GM12878 (cell line): ENCODE results near the gene CTDSP1. TPM values are rescaled to one million over a fixed set of nuclear protein-coding genes. Genes with fewer than 3 reads are reported as not detected.

ENCODE experiments used
- ATAC-seq: fragments of 200-7000 bp; cut with Tn5 transposase; 3 replicates; pipeline ENCODE4 v1.9.1; 2020; ENCODE audit warnings: mild to moderate bottlenecking, moderate library complexity
- BruUV-seq: library from RNA; stranded (reverse); fragments of 400-500 nt; replicated peaks from 2 replicates; lab custom pipeline; 2021; lab: Mats Ljungman, UMichigan
- CTCF ChIA-PET: fragments of 300-600 bp; sonication (Branson Sonifier 250); formaldehyde crosslinking; extraction: SDS; loops from one replicate; lab custom pipeline; 2021; ENCODE audit warnings: inconsistent platforms; lab: Yijun Ruan, JAX
- POLR2A ChIA-PET: fragments of 350-600 bp; formaldehyde crosslinking; extraction: SDS; loops from one replicate; lab custom pipeline; 2021; ENCODE audit warnings: inconsistent platforms; lab: Charles Lee
- RAD21 ChIA-PET: fragments of 300-600 bp; sonication (Branson Sonifier 250); formaldehyde crosslinking; loops from one replicate; lab custom pipeline; 2023; ENCODE audit warnings: antibody characterized with exemption; ENCODE audit not compliant: unreplicated experiment; lab: Charles Lee
- SMC1A ChIA-PET: fragments of 300-600 bp; sonication (Branson Sonifier 250); formaldehyde crosslinking; loops from one replicate; lab custom pipeline; 2023; ENCODE audit not compliant: unreplicated experiment, uncharacterized antibody; lab: Charles Lee
- DNase-seq: peaks from one replicate; pipeline ENCODE4 v3.0.0-alpha.2; 2011; ENCODE audit warnings: low read depth, low spot score
- FAIRE-seq: peaks from 3 replicates; lab custom pipeline; 2011; peaks lifted over from hg19 to GRCh38; lab: Jason Lieb, UNC
- H2AFZ ChIP-seq: 2 replicates; pipeline ENCODE4 v1.6.0; 2011; ENCODE audit warnings: low read depth, low read length, control low read depth; ENCODE audit not compliant: control insufficient read depth
- H3K27ac ChIP-seq: 2 replicates; pipeline ENCODE4 v1.5.1; 2011; ENCODE audit warnings: control low read depth; ENCODE audit not compliant: control insufficient read depth, insufficient read depth
- H3K27me3 ChIP-seq, 2 experiments: replicated peaks in 1 of 2; 2 replicates each; pipeline versions ENCODE4 v1.6.0 to v1.6.1; 2011; ENCODE audit warnings: low read length in 1 of 2; ENCODE audit not compliant: control insufficient read depth in 2 of 2, insufficient read depth in 2 of 2
- H3K36me3 ChIP-seq, 2 experiments: 2 replicates each; pipeline ENCODE4 v1.5.1; 2011; ENCODE audit warnings: low read length in 1 of 2; ENCODE audit not compliant: control insufficient read depth in 2 of 2, insufficient read depth in 2 of 2
- H3K4me1 ChIP-seq: 2 replicates; pipeline ENCODE4 v1.6.1; 2011; ENCODE audit warnings: mild to moderate bottlenecking, low read length, moderate library complexity, mixed read lengths; ENCODE audit not compliant: control insufficient read depth, insufficient read depth
- H3K4me2 ChIP-seq: 2 replicates; pipeline ENCODE4 v1.6.0; 2011; ENCODE audit warnings: control low read depth; ENCODE audit not compliant: control insufficient read depth, insufficient read depth
- H3K4me3 ChIP-seq: fragments of 200-600 bp; sonication (generic); 2 replicates; pipeline ENCODE4 v1.5.1; 2016
- H3K79me2 ChIP-seq: 2 replicates; pipeline ENCODE4 v1.6.0; 2011; ENCODE audit warnings: low read length; ENCODE audit not compliant: control insufficient read depth, insufficient read depth
- H3K9ac ChIP-seq: 2 replicates; pipeline ENCODE4 v1.8.0; 2011; ENCODE audit warnings: low read length, control low read depth, mixed read lengths; ENCODE audit not compliant: control insufficient read depth, insufficient read depth
- H3K9me3 ChIP-seq: replicated peaks from 3 replicates; pipeline ENCODE4 v1.5.1; 2011; ENCODE audit warnings: mild to moderate bottlenecking, low read length; ENCODE audit not compliant: control insufficient read depth, insufficient read depth
- H4K20me1 ChIP-seq: 2 replicates; pipeline ENCODE4 v1.6.0; 2011; ENCODE audit not compliant: control insufficient read depth, insufficient read depth
- CBFB ChIP-seq: IDR thresholded peaks from 2 replicates; pipeline ENCODE4 v1.6.1; 2016; ENCODE audit warnings: antibody characterized with exemption, low read depth
- MYB ChIP-seq: fragments of 150-350 bp; IDR thresholded peaks from 2 replicates; pipeline ENCODE4 v1.6.1; 2014; ENCODE audit warnings: mild to moderate bottlenecking, low read depth, low read length, borderline replicate concordance
- MYC ChIP-seq: IDR thresholded peaks from 2 replicates; pipeline ENCODE4 v1.6.1; 2011; ENCODE audit warnings: mild to moderate bottlenecking, low read length, moderate library complexity, inconsistent platforms; ENCODE audit not compliant: insufficient read depth, insufficient replicate concordance, insufficient read length, severe bottlenecking
- RAD21 ChIP-seq: IDR thresholded peaks from 2 replicates; pipeline ENCODE4 v1.6.1; 2011; ENCODE audit warnings: mild to moderate bottlenecking, low read depth, low read length, moderate library complexity; ENCODE audit not compliant: insufficient read depth
- SREBF1 ChIP-seq: IDR thresholded peaks from 2 replicates; pipeline ENCODE4 v1.6.1; 2012; ENCODE audit warnings: mild to moderate bottlenecking, low read length
- TCF3 ChIP-seq: IDR thresholded peaks from 2 replicates; pipeline ENCODE4 v1.6.1; 2012; ENCODE audit warnings: low read depth, mild to moderate bottlenecking, low read length, borderline replicate concordance; ENCODE audit not compliant: insufficient read depth
- ZNF207 ChIP-seq: fragments of 450-650 bp; IDR thresholded peaks from 2 replicates; pipeline ENCODE4 v1.6.1; 2014; ENCODE audit warnings: antibody characterized with exemption, mild to moderate bottlenecking, borderline replicate concordance
- ZSCAN29 ChIP-seq: fragments of 450-650 bp; IDR thresholded peaks from 2 replicates; pipeline ENCODE4 v1.6.1; 2017; ENCODE audit warnings: mild to moderate bottlenecking, moderate library complexity
- WGBS: methylation state at CpG from one replicate; pipeline ENCODE4 v1.1.6; 2016; ENCODE audit warnings: low lambda C conversion rate; ENCODE audit not compliant: insufficient replicate concordance, insufficient coverage; ENCODE audit errors: missing lambda C conversion rate; 5-methylcytosine and 5-hydroxymethylcytosine counted together
- in situ Hi-C: fragments of 300-500 bp; cut with MboI; formaldehyde crosslinking; loops from 9 replicates; pipeline ENCODE4 v1.14.3; 2018; ENCODE audit warnings: mixed read lengths
- intact Hi-C: fragments of 100-400 bp; cut with micrococcal nuclease; formaldehyde crosslinking; loops from one replicate; pipeline ENCODE4 v1.14.2; 2022; ENCODE audit not compliant: unreplicated experiment
- polyA plus RNA-seq, 11 experiments: library from polyadenylated mRNA; depleted of rRNA in 4 of 11; unstranded in 6 of 11; stranded (reverse) in 5 of 11; fragments of >200 nt; fragmentation: Nextera tagmentation in 4 of 11; fragmentation: Illumina TruSeq in 1 of 11; extraction: Ambion mirVana in 4 of 11; extraction: Trizol in 1 of 11; gene quantifications; 1 replicate in 1 of 11; 2 replicates in 10 of 11; pipeline versions ENCODE4 v1.2.1 to v1.2.3, GENCODE V29; 2011 to 2016; ENCODE audit warnings: inconsistent platforms in 2 of 11, missing spikeins in 2 of 11, low read depth in 1 of 11
- total RNA-seq, 4 experiments: library from RNA; depleted of rRNA in 3 of 4; stranded (reverse); fragments of >200 nt in 3 of 4; fragmentation: Illumina TruSeq in 1 of 4; extraction: Trizol in 1 of 4; gene quantifications; 2 replicates each; pipeline versions ENCODE4 v1.2.1 to v1.2.3, GENCODE V29; 2013 to 2021
- TF ChIP-seq, protein P1 (sequence below), 3 experiments: IDR thresholded peaks in 2 of 3; conservative IDR thresholded peaks in 1 of 3; 2 replicates each; pipeline ENCODE4 v1.5.1; 2011; ENCODE audit warnings: low read depth in 3 of 3, low read length in 3 of 3, mild to moderate bottlenecking in 3 of 3, control low read depth in 2 of 3, moderate library complexity in 2 of 3, inconsistent platforms in 1 of 3, mixed read lengths in 1 of 3; ENCODE audit not compliant: control insufficient read depth in 2 of 3, insufficient read depth in 1 of 3; ENCODE audit errors: extremely low read depth in 1 of 3

CTDSP1 gene
- total and polyA plus RNA-seq, 10 of the 15 experiments (the other 5 are each of a cell fraction or from before 2014, with no cell fraction given): 3.0 to 75.9 (median 34.4) TPM

DNA sequence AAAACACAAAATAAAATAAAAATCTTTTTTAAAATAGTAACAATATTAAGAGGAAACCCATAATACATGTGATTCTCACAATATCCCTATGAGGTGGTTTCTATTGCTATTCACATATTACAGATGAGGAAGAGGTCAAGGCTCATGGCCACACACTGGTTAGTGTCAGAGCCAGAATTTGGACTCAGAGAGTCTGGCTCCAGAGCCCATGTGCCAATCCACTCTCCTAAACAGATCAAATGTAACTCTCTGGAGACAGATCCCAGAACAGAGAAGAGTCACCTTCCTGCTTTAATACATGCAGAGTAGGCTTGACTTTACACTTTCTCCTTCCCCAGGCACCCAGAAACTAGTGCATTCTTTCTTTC lies 27.7 kb upstream of the CTDSP1 start:
- ChIA-PET SMC1A (interaction anchor here (0.8 to 1.8 kb wide), 2 partner anchors 10 to 14 kb away, joined by 3 to 4 read pairs; no protein-coding TSS in a partner anchor), CTCF (interaction anchor here (1.0 to 1.1 kb wide), 2 partner anchors 15 to 70 kb away, joined by 3 read pairs; partner anchors contain the start of gene CATIP), POLR2A (no interaction called here), RAD21 (no interaction called here)
- no TSS peak for BruUV-seq
- ATAC-seq (no peak), FAIRE-seq (no peak), DNase-seq (no peak)
- no peak for TF ChIP-seq ZSCAN29
- Histone ChIP-seq H4K20me1 (no peaks in the 10 kb centered on the region), H3K27me3 (no peaks in the 10 kb centered on the region), H3K79me2 (no peaks in the 10 kb centered on the region), H3K9me3 (no peaks in the 10 kb centered on the region; the same call in 2 of the 3 replicates), H3K4me2 (no peak overlapping the region), H3K36me3 (no peaks in the 10 kb centered on the region), H3K27ac (no peak overlapping the region), H3K9ac (no peak overlapping the region), H3K4me3 (no peak overlapping the region), H2AFZ (no peak overlapping the region), H3K4me1 (peaks cover 4% of the 10 kb centered on the region; the same call in 1 of the 2 replicates)
- intact Hi-C loops (no loop called here), in situ Hi-C loops (no loop called here)

DNA sequence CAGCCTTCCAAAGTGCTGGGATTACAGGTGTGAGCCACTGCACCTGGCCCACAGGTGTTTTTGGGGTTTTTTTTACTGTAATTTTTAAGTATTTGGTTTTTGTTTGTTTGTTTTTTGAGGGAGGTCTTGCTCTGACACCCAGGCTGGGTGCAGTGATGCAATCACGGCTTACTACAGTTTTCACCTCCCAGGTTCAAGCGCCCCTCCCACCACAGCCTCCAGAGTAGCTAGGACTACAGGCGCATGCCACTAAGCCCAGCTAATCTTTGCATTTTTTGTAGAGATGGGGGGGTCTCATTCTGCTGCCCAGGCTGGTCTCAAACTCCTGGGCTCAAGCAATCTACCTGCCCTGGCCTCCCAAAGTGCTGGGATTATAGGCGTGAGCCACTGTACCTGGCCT lies 24.9 kb upstream of the CTDSP1 start:
- BruUV-seq: no TSS peak
- TF ChIP-seq TCF3: no peak
- TF ChIP-seq, protein P1, sequence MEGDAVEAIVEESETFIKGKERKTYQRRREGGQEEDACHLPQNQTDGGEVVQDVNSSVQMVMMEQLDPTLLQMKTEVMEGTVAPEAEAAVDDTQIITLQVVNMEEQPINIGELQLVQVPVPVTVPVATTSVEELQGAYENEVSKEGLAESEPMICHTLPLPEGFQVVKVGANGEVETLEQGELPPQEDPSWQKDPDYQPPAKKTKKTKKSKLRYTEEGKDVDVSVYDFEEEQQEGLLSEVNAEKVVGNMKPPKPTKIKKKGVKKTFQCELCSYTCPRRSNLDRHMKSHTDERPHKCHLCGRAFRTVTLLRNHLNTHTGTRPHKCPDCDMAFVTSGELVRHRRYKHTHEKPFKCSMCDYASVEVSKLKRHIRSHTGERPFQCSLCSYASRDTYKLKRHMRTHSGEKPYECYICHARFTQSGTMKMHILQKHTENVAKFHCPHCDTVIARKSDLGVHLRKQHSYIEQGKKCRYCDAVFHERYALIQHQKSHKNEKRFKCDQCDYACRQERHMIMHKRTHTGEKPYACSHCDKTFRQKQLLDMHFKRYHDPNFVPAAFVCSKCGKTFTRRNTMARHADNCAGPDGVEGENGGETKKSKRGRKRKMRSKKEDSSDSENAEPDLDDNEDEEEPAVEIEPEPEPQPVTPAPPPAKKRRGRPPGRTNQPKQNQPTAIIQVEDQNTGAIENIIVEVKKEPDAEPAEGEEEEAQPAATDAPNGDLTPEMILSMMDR (IDR thresholded peaks at IDR 0.05 in 2 of 3, conservative IDR thresholded peaks at IDR 0.05 in 1 of 3; ENCODE audit: control insufficient read depth in 2 of 3, extremely low read depth in 1 of 3, insufficient read depth in 1 of 3, low read depth in 3 of 3, low read length in 3 of 3): no peak
- TF ChIP-seq SREBF1: no peak
- no peak for TF ChIP-seq RAD21
- no peak for TF ChIP-seq MYC
- no peak for TF ChIP-seq ZNF207
- TF ChIP-seq CBFB: no peak
- TF ChIP-seq MYB: no peak
- Histone ChIP-seq H3K9ac (no peak overlapping the region), H2AFZ (no peak overlapping the region), H3K27ac (no peak overlapping the region), H3K27me3 (no peaks in the 10 kb centered on the region), H3K9me3 (no peaks in the 10 kb centered on the region), H3K4me3 (no peak overlapping the region), H3K79me2 (no peaks in the 10 kb centered on the region), H4K20me1 (no peaks in the 10 kb centered on the region), H3K4me2 (no peak overlapping the region), H3K36me3 (no peaks in the 10 kb centered on the region), H3K4me1 (no peaks in the 10 kb centered on the region)
- SMC1A ChIA-PET: no interaction called here
- RAD21 ChIA-PET: interaction anchor here (0.6 kb wide), 1 partner anchor 71 kb away, joined by 4 read pairs; no protein-coding TSS in a partner anchor
- intact Hi-C loops: no loop called here
- WGBS: 63% methylated on average over 4 of the region's 4 CpGs
- CTCF ChIA-PET: no interaction called here
- POLR2A ChIA-PET: no interaction called here
- in situ Hi-C loops: loop anchor here (25.0 kb wide), 1 partner anchor 87 kb away; the partner anchor contains the start of gene TMBIM1
- no peak for FAIRE-seq
- ATAC-seq: no peak
- no peak for DNase-seq
